Trophoblast cell (in vitro differentiated cells and primary cell): ENCODE results near the gene PEDS1.

ENCODE experiments used
- DNase-seq, 2 donors: peaks; one replicate each; pipeline ENCODE4 v3.0.0-alpha.2; 2016
- H2AFZ ChIP-seq: 2 replicates; pipeline ENCODE4 v1.6.1; 2013; ENCODE audit warnings: low read length, moderate library complexity, mild to moderate bottlenecking; ENCODE audit not compliant: insufficient read depth, poor library complexity
- H2AK5ac ChIP-seq: 2 replicates; pipeline ENCODE4 v1.6.1; 2013; ENCODE audit warnings: mild to moderate bottlenecking, low read length
- H2BK120ac ChIP-seq: 2 replicates; pipeline ENCODE4 v1.6.1; 2013; ENCODE audit warnings: low read length, mild to moderate bottlenecking, moderate library complexity; ENCODE audit not compliant: insufficient read depth, poor library complexity
- H2BK12ac ChIP-seq: 2 replicates; pipeline ENCODE4 v1.6.1; 2013; ENCODE audit warnings: mild to moderate bottlenecking, low read length, moderate library complexity
- H2BK5ac ChIP-seq: 2 replicates; pipeline ENCODE4 v1.6.1; 2013; ENCODE audit warnings: low read length, low read depth, moderate library complexity, mild to moderate bottlenecking; ENCODE audit not compliant: poor library complexity
- H3K14ac ChIP-seq: 2 replicates; pipeline ENCODE4 v1.6.1; 2013; ENCODE audit warnings: mild to moderate bottlenecking, low read length
- H3K18ac ChIP-seq: 2 replicates; pipeline ENCODE4 v1.6.1; 2013; ENCODE audit warnings: mild to moderate bottlenecking, low read length
- H3K23ac ChIP-seq: 2 replicates; pipeline ENCODE4 v1.6.1; 2013; ENCODE audit warnings: low read length
- H3K27ac ChIP-seq: 2 replicates; pipeline ENCODE4 v1.5.1; 2013; ENCODE audit warnings: low read depth, mild to moderate bottlenecking, inconsistent platforms, low read length, moderate library complexity
- H3K27me3 ChIP-seq: 2 replicates; pipeline ENCODE4 v1.6.1; 2013; ENCODE audit warnings: inconsistent platforms, mild to moderate bottlenecking, low read length, moderate library complexity; ENCODE audit not compliant: insufficient read depth
- H3K36me3 ChIP-seq, 2 experiments: 1 replicate in 1 of 2; 2 replicates in 1 of 2; pipeline ENCODE4 v1.6.1; 2013; ENCODE audit warnings: low read length in 2 of 2, mild to moderate bottlenecking in 2 of 2, moderate library complexity in 1 of 2; ENCODE audit not compliant: insufficient read depth in 2 of 2, control insufficient read depth in 1 of 2
- H3K4ac ChIP-seq: 2 replicates; pipeline ENCODE4 v1.6.1; 2013; ENCODE audit warnings: low read depth, mild to moderate bottlenecking, low read length, moderate library complexity
- H3K4me1 ChIP-seq, 2 experiments: 1 replicate in 1 of 2; 2 replicates in 1 of 2; pipeline ENCODE4 v1.6.1; 2013; ENCODE audit warnings: low read length in 2 of 2, mild to moderate bottlenecking in 2 of 2, moderate library complexity in 1 of 2; ENCODE audit not compliant: insufficient read depth in 2 of 2, control insufficient read depth in 1 of 2
- H3K4me2 ChIP-seq: 2 replicates; pipeline ENCODE4 v1.6.1; 2013; ENCODE audit warnings: inconsistent platforms, mild to moderate bottlenecking, low read length, moderate library complexity
- H3K4me3 ChIP-seq: 2 replicates; pipeline ENCODE4 v1.5.1; 2013; ENCODE audit warnings: mild to moderate bottlenecking, low read depth, low read length, inconsistent platforms
- H3K79me1 ChIP-seq: one replicate; pipeline ENCODE4 v1.6.1; 2013; ENCODE audit warnings: low read length
- H3K79me2 ChIP-seq: 2 replicates; pipeline ENCODE4 v1.6.1; 2013; ENCODE audit warnings: low read length, mild to moderate bottlenecking; ENCODE audit not compliant: control insufficient read depth, insufficient read depth, poor library complexity
- H3K9ac ChIP-seq: 2 replicates; pipeline ENCODE4 v1.6.1; 2013; ENCODE audit warnings: mild to moderate bottlenecking, low read length
- H3K9me3 ChIP-seq: 2 replicates; pipeline ENCODE4 v1.6.1; 2013; ENCODE audit warnings: low read depth, mild to moderate bottlenecking, control low read depth, inconsistent platforms, low read length; ENCODE audit not compliant: insufficient read depth
- H4K12ac ChIP-seq: 2 replicates; pipeline ENCODE4 v1.6.1; 2013; ENCODE audit warnings: low read depth, mild to moderate bottlenecking, low read length, moderate library complexity
- H4K8ac ChIP-seq: 2 replicates; pipeline ENCODE4 v1.6.1; 2013; ENCODE audit warnings: low read depth, mild to moderate bottlenecking, low read length, moderate library complexity
- H4K91ac ChIP-seq: one replicate; pipeline ENCODE4 v1.6.1; 2013; ENCODE audit warnings: low read depth, mild to moderate bottlenecking, low read length, moderate library complexity
- WGBS: extraction: QIAGEN DNeasy Blood & Tissue Kit; methylation state at CpG from one replicate; pipeline ENCODE4 v1.1.7; 2013; ENCODE audit warnings: missing lambda C conversion rate; ENCODE audit not compliant: insufficient read length, insufficient coverage; ENCODE audit errors: extremely low coverage; 5-methylcytosine and 5-hydroxymethylcytosine counted together

Gene PEDS1

GRCh38 chr20:50113420-50114224 is 39.9 kb downstream of the PEDS1 start:
- H4K12ac ChIP-seq: peak overlapping the region; percentile 71
- peak overlapping the region; percentile 53 for H2AFZ ChIP-seq
- H3K79me2 ChIP-seq: peaks cover 23% of the 10 kb centered on the region
- peak overlapping the region; percentile 82 for H4K8ac ChIP-seq
- H3K36me3 ChIP-seq: peaks cover 0 to 5% of the 10 kb centered on the region in 2 experiments
- no peak overlapping the region for H2BK120ac ChIP-seq
- no CpG with 5 or more reads among the region's 11 CpGs for WGBS
- H3K18ac ChIP-seq: peak overlapping the region; percentile 18
- peak overlapping the region; percentile 93 for H3K4me3 ChIP-seq
- no peak overlapping the region for H3K23ac ChIP-seq
- H3K9ac ChIP-seq: peak overlapping the region; percentile 68
- no peak overlapping the region for H2BK12ac ChIP-seq
- DNase-seq: peak in 1 of 2 donors; percentile 85
- no peak overlapping the region for H3K4ac ChIP-seq
- H3K4me1 ChIP-seq: peaks cover 21 to 35% of the 10 kb centered on the region in 2 experiments
- H3K27me3 ChIP-seq: no peaks in the 10 kb centered on the region
- no peaks in the 10 kb centered on the region for H3K9me3 ChIP-seq
- peak overlapping the region; percentile 23 for H4K91ac ChIP-seq
- H2BK5ac ChIP-seq: peak overlapping the region; percentile 53
- H3K27ac ChIP-seq: peak overlapping the region; percentile 92
- H3K14ac ChIP-seq: peak overlapping the region; percentile 25
- H3K4me2 ChIP-seq: peak overlapping the region; percentile 79
- H2AK5ac ChIP-seq: no peak overlapping the region
- peaks cover 21% of the 10 kb centered on the region for H3K79me1 ChIP-seq

GRCh38 chr20:50112512-50113419 is 40.8 kb downstream of the PEDS1 start, which contains the start of gene UBE2V1:
Gene UBE2V1, minus strand, starts transcription at chr20:50113150. Its CDS starts 22 bp downstream, at chr20:50113128.
- Histone ChIP-seq H3K4me3 (peak within 1 kb of the TSS; percentile 93), H3K23ac (no peak within 1 kb of the TSS), H4K91ac (peak within 1 kb of the TSS; percentile 98), H4K12ac (peak within 1 kb of the TSS; percentile 92), H3K79me1 (peaks cover 22% of the 10 kb centered on the region), H3K4me2 (peak within 1 kb of the TSS; percentile 79), H3K14ac (peak within 1 kb of the TSS; percentile 97), H3K4me1 (peaks cover 28 to 44% of the 10 kb centered on the region in 2 experiments), H2BK5ac (peak within 1 kb of the TSS; percentile 97), H4K8ac (peak within 1 kb of the TSS; percentile 93), H3K27me3 (no peaks in the 10 kb centered on the region), H3K9me3 (no peaks in the 10 kb centered on the region), H3K27ac (peak within 1 kb of the TSS; percentile 92), H2BK120ac (peak within 1 kb of the TSS; percentile 96), H2BK12ac (peak within 1 kb of the TSS; percentile 56), H3K9ac (peak within 1 kb of the TSS; percentile 97), H2AK5ac (peak within 1 kb of the TSS; percentile 97), H3K79me2 (peaks cover 26% of the 10 kb centered on the region), H3K18ac (peak within 1 kb of the TSS; percentile 85), H3K4ac (peak within 1 kb of the TSS; percentile 100), H2AFZ (peak within 1 kb of the TSS; percentile 80), H3K36me3 (peaks cover 0 to 8% of the 10 kb centered on the region in 2 experiments)
- DNase-seq: peak; percentile 84 to 90
- no CpG with 5 or more reads among the region's 70 CpGs for WGBS

- H2AK5ac ChIP-seq: peak overlapping the region; percentile 97
- H2BK120ac ChIP-seq: peak overlapping the region; percentile 96
- peak overlapping the region; percentile 12 for H2BK12ac ChIP-seq
- peak overlapping the region; percentile 98 for H4K91ac ChIP-seq
- peaks cover 26% of the 10 kb centered on the region for H3K79me2 ChIP-seq
- peak overlapping the region; percentile 97 for H3K9ac ChIP-seq
- peaks cover 24% of the 10 kb centered on the region for H3K79me1 ChIP-seq
- H3K14ac ChIP-seq: peak overlapping the region; percentile 97
- H4K12ac ChIP-seq: peak overlapping the region; percentile 6
- peak overlapping the region; percentile 77 for H3K4me2 ChIP-seq
- H3K9me3 ChIP-seq: no peaks in the 10 kb centered on the region
- WGBS: no CpG with 5 or more reads among the region's 9 CpGs
- H3K23ac ChIP-seq: no peak overlapping the region
- peak overlapping the region; percentile 93 for H4K8ac ChIP-seq
- peak overlapping the region; percentile 93 for H3K4me3 ChIP-seq
- peak overlapping the region; percentile 97 for H2BK5ac ChIP-seq
- H3K18ac ChIP-seq: no peak overlapping the region
- H3K27ac ChIP-seq: peak overlapping the region; percentile 81
- H2AFZ ChIP-seq: peak overlapping the region; percentile 23
- no peak for DNase-seq
- H3K4me1 ChIP-seq: peaks cover 32 to 48% of the 10 kb centered on the region in 2 experiments
- H3K4ac ChIP-seq: peak overlapping the region; percentile 100
- H3K36me3 ChIP-seq: peaks cover 0 to 8% of the 10 kb centered on the region in 2 experiments
- H3K27me3 ChIP-seq: no peaks in the 10 kb centered on the region
Measured at GRCh38 chr20:50111829-50112495, 41.6 kb downstream of the PEDS1 start.
